HL-60/S4 treated with retinoic acid at 250 ng/mL for 4 days and 3 days (cell line): Measurements from ENCODE around the gene SIM1.

Experiments used
- in situ Hi-C: fragments of 300-500 bp; cut with MboI; formaldehyde crosslinking; loops from 2 replicates; pipeline ENCODE4 v1.7.0; 2022; ENCODE audit warnings: low sequenced_read_pairs

Gene SIM1

DNA sequence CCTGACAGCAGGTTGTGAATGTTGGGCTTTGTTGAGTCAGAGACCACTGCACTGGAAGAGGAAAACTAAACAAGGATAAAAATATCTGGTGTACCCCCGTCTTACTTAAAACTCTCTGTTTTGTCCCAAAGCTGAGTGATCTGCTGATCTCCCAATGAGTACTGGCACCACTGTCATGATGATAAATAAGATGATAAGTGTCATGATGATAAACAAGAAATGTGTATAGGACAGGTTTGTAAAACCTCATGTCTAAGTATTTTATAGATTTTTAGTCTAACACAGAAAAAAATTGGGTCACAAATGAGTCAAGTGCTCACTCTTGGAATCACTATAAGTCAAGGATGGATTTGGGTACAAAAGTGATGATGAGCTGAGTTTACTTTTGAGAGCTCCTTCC, 8.5 kb upstream of the SIM1 start:
- in situ Hi-C loops, result no loop called here

DNA sequence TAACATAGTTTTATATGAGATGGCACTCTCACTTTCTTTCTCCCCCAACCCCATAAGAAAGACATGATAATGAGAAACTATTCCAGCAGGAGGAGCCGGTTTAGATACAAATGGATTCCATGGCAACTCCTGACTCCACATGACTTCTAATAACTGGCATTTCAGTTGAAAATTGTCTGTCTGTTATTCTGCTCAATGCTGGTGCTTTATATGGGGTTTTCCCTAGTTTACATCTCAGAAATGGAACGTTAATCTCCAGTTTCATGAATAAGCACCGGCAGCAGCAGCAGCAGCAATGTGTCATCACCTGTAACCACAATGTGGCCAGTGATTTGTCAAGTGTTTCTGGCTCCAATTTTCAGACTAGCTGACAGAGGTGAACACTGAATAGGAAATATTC, 8.0 kb upstream of the SIM1 start:
- in situ Hi-C loops, result no loop called here

- in situ Hi-C loops, result no loop called here
Observed at GRCh38 chr6:100470422-100471120, 5.8 kb upstream of the SIM1 start.

- in situ Hi-C loops, result no loop called here
Observed at GRCh38 chr6:100469101-100469859, 4.6 kb upstream of the SIM1 start.

GRCh38 chr6:100468016-100468622, 3.4 kb upstream of the SIM1 start:
- in situ Hi-C loops, result no loop called here

- in situ Hi-C loops, result no loop called here
Observed at GRCh38 chr6:100467129-100468015, 2.7 kb upstream of the SIM1 start.

DNA sequence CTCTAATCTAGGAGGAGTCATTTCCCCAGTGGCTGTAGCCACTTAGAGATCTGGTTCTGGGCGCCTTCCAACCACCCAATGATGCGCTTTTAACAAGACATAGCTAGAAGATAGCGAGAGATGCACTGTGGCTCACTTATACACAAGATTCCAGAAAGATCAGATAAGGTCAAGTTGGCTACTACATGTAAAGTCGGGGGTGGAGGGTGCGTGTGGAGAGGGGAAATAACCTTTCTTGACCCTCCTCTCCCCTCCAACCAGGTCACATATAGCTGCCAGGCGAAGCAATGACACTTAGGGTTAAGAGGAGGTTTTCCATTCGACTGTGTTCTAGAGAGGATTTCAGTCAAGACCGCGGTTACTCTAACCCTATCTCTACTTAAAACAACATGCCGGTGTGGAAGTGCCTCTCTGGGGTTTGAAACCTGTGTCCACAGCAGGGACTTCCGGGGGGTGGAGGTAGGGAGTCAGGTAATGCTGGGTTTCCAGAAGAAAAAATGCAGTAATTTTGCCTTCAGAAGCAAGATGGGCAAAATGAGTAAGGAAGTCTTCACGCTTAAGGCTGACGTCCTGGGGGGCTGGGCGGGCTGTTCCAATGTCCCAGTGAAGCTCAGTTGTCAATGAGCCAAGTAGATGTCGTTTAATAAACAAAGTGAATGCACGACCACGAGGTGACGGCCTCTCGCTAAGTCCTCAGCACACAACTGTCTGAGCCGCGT, 1.8 kb upstream of the SIM1 start:
- in situ Hi-C loops, result no loop called here

DNA sequence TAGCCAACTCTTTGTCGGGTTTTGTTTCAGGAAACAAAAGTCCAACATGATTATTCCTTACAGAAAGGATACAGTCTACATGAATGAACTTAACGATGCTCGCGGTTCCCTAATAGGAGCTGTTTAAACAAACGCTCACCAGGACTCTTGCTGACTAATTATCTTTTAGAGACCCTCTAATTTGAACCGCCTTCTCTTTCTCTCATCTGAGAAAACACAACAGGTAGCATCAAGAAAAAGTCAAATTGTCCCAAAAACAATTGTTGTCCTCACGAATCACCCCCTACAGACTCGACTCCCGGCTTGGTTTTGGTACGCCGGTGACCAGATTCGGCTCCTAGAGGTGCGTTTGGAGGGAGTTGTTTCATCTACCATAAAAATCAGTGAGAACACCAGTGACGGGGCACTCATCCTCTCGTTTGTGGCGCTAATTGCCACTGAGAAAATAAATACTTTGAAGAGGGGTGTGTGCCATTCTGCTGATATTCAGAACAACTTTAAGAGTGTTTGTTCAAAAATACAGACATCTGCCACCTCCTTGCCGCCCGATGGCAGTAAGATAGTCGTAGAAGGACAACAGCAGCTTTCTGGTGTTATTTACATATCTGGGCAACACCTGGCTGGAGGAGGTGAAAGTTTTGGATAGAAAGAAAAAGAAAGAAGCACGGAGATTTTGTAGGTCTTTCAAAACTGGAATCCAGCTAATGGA, 1.1 kb upstream of the SIM1 start:
- in situ Hi-C loops, result no loop called here

- in situ Hi-C loops, result no loop called here
Observed at GRCh38 chr6:100464162-100464851, 414 bp downstream of the SIM1 start.

DNA sequence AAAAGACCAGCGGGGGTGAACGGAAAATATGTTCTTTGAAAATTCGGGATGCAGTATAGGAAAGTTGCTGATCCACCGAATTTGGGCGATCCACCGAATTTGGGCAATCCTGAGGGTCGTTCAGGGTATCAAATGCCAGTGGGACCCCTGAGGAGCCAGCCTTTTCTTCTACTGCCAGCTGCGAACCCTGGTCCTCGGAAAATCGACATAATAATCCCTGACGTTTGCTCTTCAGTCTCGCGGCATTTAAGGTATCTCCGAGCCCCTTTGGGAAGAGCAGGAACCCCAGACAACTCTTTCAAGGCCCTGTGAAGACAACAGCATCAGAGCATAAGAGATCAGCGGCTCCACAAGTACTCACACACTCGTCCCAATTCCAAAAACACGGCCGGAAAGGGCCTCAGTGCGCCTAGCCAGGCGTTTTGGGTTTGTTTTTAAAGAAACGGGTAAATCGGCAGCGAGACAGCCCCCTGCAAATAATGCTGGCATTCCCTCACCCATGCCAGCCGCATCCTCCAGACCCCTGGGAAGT, 1.0 kb downstream of the SIM1 start:
- in situ Hi-C loops, result no loop called here

DNA sequence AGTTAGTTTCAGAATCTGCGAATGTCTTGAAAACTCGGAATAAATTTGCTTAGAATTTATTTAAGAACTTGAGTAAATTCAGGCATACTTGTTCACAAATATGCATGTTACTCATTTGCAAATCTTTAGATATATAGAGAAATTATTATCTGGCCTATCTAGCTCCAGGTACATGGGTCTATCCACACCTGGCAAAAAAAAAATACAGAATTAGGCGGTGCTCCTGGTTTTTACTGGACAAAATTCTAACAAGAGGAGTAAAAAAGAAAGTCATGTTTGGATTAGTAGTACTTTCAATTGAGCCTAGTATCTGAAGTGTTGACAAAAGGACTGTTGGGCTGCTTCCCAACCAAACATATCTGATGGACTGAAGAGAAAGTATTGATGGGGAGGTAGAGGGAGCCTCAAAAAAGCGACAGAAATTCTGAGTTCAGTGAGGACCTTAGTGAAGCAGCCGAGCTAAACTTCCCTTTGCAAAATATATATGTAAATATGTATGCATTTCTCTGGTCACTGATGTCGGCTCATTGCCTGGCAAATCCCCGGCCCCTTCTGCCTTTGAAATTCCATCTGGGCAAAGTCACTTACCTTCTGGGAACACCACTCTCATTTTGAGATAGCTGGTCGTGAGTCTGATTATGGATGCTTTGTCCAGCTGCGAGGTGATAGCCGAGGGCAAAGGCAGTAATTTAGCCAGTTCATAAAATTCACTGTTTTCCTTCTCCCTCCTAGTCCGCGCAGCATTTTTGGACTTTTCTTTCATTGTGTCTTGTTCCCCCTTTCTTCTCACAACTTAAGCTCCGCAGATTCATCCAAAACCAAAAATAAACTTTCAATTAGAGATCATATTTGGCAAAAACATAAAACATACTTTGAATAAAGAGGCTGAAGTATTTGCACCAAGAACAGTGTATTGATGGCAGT, 1.8 kb downstream of the SIM1 start:
- in situ Hi-C loops, result no loop called here

- in situ Hi-C loops, result no loop called here
Observed at GRCh38 chr6:100461917-100462705, 2.6 kb downstream of the SIM1 start.

DNA sequence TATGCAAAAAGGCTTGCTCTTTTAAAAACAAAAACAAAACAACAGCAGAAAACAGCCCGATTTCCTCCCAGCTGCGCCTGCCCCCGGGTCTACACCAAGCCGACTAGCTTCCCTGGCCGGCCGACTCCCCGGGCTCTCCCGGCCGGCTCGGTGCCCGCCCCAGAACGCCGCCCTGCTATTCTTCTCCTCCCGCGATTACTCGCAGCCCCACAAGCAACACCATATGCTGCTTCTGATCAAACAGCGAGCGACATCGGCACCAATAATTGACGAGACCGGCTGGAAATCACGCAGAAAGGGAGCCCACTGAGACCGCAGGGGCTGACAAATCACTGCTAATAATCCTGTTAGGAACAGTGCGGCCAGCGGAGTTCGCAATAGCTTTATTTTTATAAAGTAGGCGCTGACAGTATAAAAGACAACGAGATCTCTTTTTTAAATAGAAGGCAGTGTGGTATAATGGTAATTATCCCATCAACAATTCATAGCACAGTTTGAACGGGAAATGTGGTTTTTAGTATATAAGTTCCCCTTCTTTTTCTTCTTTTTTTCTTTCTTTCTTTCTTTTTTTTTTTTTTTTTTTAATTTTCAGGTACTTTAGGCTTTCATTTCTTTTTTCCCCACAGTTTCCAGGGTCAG, 3.3 kb downstream of the SIM1 start:
- in situ Hi-C loops, result no loop called here

DNA sequence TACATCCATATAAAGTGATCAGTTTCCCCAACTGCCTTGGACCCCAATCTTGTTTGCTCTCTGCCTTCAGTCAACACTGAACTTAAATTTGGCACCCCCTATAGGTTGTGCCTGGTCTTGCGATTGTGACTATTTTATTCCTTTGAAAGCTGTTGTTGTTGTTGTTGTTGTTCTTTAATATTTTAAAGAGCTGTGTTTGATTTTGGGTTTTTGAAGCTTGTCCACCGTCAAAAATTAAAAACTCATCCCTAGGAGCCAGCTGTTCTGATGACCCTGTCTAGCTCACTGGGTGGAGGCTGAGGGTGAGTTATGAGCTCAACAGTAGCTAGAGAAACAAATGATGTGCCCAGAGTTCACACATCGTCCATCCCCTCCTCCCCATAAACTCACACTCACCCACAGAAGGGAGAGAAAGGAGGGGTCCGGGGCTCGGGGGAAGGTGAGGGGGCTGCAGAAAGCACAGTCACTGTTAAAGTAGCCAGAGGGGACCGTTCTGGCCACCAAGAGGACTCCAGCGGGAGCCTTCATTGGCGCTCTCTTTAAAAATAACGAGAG, 4.0 kb downstream of the SIM1 start:
- in situ Hi-C loops, result no loop called here

- in situ Hi-C loops, result no loop called here
Observed at GRCh38 chr6:100459592-100460184, 5.0 kb downstream of the SIM1 start.
